Measurements from ENCODE around the gene TMSB4X.

DNA sequence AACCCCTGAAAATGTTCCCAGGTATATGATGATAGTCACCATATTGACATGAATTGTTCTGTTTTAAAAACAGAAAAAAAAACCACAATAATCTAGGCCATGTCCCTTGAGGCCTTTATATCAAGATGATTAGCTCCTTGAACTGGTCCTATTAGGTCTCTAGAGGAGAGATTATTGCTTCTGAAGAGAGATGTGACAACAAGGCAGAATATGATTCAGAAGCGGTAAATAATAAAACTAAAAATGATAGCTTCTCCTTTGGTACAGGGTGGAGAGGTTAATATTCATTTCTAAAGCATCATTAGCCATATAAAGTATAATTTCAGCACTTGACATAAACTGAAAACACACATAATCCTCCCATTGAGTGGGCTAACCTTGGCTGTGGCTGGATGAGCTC, 42.7 kb upstream of the TMSB4X start:
- TF ChIP-seq, protein P1, sequence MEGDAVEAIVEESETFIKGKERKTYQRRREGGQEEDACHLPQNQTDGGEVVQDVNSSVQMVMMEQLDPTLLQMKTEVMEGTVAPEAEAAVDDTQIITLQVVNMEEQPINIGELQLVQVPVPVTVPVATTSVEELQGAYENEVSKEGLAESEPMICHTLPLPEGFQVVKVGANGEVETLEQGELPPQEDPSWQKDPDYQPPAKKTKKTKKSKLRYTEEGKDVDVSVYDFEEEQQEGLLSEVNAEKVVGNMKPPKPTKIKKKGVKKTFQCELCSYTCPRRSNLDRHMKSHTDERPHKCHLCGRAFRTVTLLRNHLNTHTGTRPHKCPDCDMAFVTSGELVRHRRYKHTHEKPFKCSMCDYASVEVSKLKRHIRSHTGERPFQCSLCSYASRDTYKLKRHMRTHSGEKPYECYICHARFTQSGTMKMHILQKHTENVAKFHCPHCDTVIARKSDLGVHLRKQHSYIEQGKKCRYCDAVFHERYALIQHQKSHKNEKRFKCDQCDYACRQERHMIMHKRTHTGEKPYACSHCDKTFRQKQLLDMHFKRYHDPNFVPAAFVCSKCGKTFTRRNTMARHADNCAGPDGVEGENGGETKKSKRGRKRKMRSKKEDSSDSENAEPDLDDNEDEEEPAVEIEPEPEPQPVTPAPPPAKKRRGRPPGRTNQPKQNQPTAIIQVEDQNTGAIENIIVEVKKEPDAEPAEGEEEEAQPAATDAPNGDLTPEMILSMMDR (IDR thresholded peaks at IDR 0.05): no peak
- TF ChIP-seq POLR2AphosphoS5 (IDR thresholded peaks at IDR 0.05): no peak

Data from sigmoid colon (tissue), 4 donors.